Activated CD4-positive, alpha-beta T cell treated with anti-CD3 and anti-CD28 coated beads, Interleukin-2, Interleukin-6, amounts not matched to agents 100 ng/mL and 50 ng/mL, durations not matched to agents 16 hours and 8 hours (primary cell): Measurements from ENCODE around the gene OR2M7.
"Not testable (repeated sequence)": the region's sequence is repeated elsewhere in the genome, so short reads cannot be mapped to it uniquely, and the experiment has no call there.

Experiments used
- DNase-seq: peaks from one replicate; pipeline ENCODE4 v3.0.0-alpha.2; 2020

OR2M7 gene

GRCh38 chr1:248324468-248324867, at the start of gene OR2M7:
Gene OR2M7, minus strand, starts transcription at chr1:248324568. Its CDS starts 0 bp downstream, at chr1:248324568.
- DNase-seq = no peak

GRCh38 chr1:248373761-248374160, 49.4 kb upstream of the OR2M7 start:
- no peak for DNase-seq

- no peak for DNase-seq
Observed at GRCh38 chr1:248372394-248372793, 48.0 kb upstream of the OR2M7 start.

GRCh38 chr1:248366609-248367008, 42.2 kb upstream of the OR2M7 start:
- no peak for DNase-seq

- DNase-seq = no peak
Observed at GRCh38 chr1:248361121-248361715, 36.9 kb upstream of the OR2M7 start, which contains the start of gene OR2T4. Gene OR2T4, plus strand, starts transcription at chr1:248361665. Its CDS starts 0 bp downstream, at chr1:248361665.

- DNase-seq = no peak
Observed at GRCh38 chr1:248359415-248359814, 35.0 kb upstream of the OR2M7 start.

GRCh38 chr1:248348475-248348874, 24.1 kb upstream of the OR2M7 start, which contains the start of gene OR14C36:
Gene OR14C36, plus strand, starts transcription at chr1:248348775. Its CDS starts 0 bp downstream, at chr1:248348775.
- no peak for DNase-seq

GRCh38 chr1:248343451-248343850, 19.1 kb upstream of the OR2M7 start:
- DNase-seq = no peak

- DNase-seq = no peak
Observed at GRCh38 chr1:248316796-248317195, 7.6 kb downstream of the OR2M7 start.

GRCh38 chr1:248306740-248307139, 17.6 kb downstream of the OR2M7 start:
- not testable (repeated sequence) for DNase-seq

- no peak for DNase-seq
Observed at GRCh38 chr1:248306103-248306502, 18.3 kb downstream of the OR2M7 start.

- not testable (repeated sequence) for DNase-seq
Observed at GRCh38 chr1:248305672-248306071, 18.7 kb downstream of the OR2M7 start.

GRCh38 chr1:248303324-248303723, 21.0 kb downstream of the OR2M7 start, which contains the start of gene OR2T12:
Gene OR2T12, minus strand, starts transcription at chr1:248303424. Its CDS starts 7,846 bp downstream, at chr1:248295578.
- no peak for DNase-seq

- no peak for DNase-seq
Observed at GRCh38 chr1:248288391-248288790, 36.0 kb downstream of the OR2M7 start.

GRCh38 chr1:248277876-248278275, 46.5 kb downstream of the OR2M7 start, which contains the start of gene OR2T33:
Gene OR2T33, minus strand, starts transcription at chr1:248277976. Its CDS starts 4,162 bp downstream, at chr1:248273814.
- no peak for DNase-seq
